Stimulated activated naive B cell treated with anti-CD40 and anti-IgM and Interleukin-4, amounts not matched to agents 10 μg/mL and 1 μg/mL and 100 μg/mL, for 72 hours (primary cell): ENCODE measurements around the gene HADH.

Source experiments
- ATAC-seq, 2 donors: fragments of 150-1000 bp; cut with Tn5 transposase; replicated peaks; 2 replicates each; pipeline ENCODE4 v1.10.0; 2021; ENCODE audit warnings: moderate library complexity in 1 of 2
- DNase-seq: peaks from one replicate; pipeline ENCODE4 v3.0.0; 2021
- H3K27ac Mint-ChIP-seq: one replicate; pipeline ENCODE4 v1.8.0; 2022; ENCODE audit warnings: mild to moderate bottlenecking, mixed read lengths
- H3K27me3 Mint-ChIP-seq, 2 donors: one replicate each; pipeline ENCODE4 v1.8.0; 2022; ENCODE audit warnings: mixed read lengths in 2 of 2
- H3K36me3 Mint-ChIP-seq, 2 donors: one replicate each; pipeline ENCODE4 v1.8.0; 2022; ENCODE audit warnings: mixed read lengths in 2 of 2, mild to moderate bottlenecking in 1 of 2
- H3K4me1 Mint-ChIP-seq, 2 donors: one replicate each; pipeline ENCODE4 v1.8.0; 2022; ENCODE audit warnings: mixed read lengths in 2 of 2, mild to moderate bottlenecking in 1 of 2
- H3K4me3 Mint-ChIP-seq, 2 donors: one replicate each; pipeline ENCODE4 v1.8.0; 2022; ENCODE audit warnings: mild to moderate bottlenecking in 2 of 2, mixed read lengths in 2 of 2, moderate library complexity in 1 of 2
- H3K9me3 Mint-ChIP-seq, 2 donors: one replicate each; pipeline ENCODE4 v1.8.0; 2022; ENCODE audit warnings: mixed read lengths in 2 of 2, mild to moderate bottlenecking in 1 of 2

Gene HADH

DNA sequence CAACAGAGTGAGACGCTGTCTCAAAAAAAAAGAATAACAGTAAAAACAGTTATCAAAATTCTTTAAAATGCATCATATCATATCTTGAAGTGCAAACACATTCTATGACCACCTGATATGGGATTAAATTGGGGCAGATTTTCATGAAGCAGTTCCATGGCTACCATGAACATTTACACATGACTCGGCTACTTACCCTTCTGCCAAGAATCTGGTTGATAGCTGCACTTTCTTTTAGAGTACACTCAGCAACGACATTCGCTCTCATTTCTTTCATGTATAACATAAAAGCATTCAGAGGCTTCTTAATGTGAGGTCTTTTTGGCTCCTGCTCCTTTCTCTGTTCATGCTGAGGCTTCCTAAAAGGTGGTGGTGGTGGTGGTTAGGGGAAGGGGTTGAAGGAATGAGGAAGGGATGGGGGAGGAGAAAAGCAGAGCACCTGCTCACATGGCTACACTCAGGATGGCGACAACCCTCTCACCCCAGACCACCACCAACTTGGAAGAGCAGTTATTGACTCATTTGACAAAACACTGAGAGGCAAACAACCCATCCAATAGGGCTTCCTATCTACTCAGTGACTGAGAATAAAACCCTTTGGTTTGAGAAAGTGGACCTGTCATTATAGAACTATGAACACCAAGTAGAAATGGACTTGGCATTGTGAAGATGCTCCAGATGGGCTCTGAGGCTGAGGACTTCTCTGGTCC is 88.5 kb downstream of the HADH start:
- Mint-ChIP-seq H3K27me3 (no peaks in the 10 kb centered on the region), H3K4me1 (peaks cover 0 to 6% of the 10 kb centered on the region in 2 donors), H3K9me3 (no peaks in the 10 kb centered on the region), H3K27ac (no peak overlapping the region), H3K4me3 (no peak overlapping the region), H3K36me3 (peaks cover 0 to 4% of the 10 kb centered on the region in 2 donors)
- ATAC-seq, result no peak
- no peak for DNase-seq

DNA sequence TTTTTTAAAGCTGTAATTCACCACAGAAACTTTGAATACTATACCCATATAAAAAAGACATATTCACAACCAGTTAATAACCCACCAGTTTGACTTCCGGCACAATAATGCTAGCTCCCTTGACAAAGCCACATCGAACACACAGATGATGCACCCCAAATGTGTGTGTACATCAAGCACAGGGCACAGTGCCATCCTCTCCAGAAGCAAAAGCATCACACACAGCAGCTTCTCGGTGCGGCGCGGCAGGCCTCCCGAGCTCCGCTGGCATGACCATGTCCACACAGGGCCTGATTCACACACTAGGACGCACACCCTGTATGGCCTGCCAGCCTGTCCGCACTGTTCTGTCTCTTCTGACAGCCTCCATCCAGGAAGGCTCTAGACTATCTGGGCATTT is 91.1 kb downstream of the HADH start:
- DNase-seq (no peak), ATAC-seq (no peak)
- no peaks in the 10 kb centered on the region for H3K9me3 Mint-ChIP-seq
- H3K36me3 Mint-ChIP-seq, result peaks cover 0 to 4% of the 10 kb centered on the region in 2 donors
- no peaks in the 10 kb centered on the region for H3K27me3 Mint-ChIP-seq
- no peak overlapping the region for H3K4me3 Mint-ChIP-seq
- no peaks in the 10 kb centered on the region for H3K4me1 Mint-ChIP-seq
- no peak overlapping the region for H3K27ac Mint-ChIP-seq

GRCh38 chr4:108081256-108081655 is 91.6 kb downstream of the HADH start:
- ATAC-seq, result no peak
- Mint-ChIP-seq H3K27me3 (no peaks in the 10 kb centered on the region), H3K27ac (no peak overlapping the region), H3K36me3 (peaks cover 0 to 4% of the 10 kb centered on the region in 2 donors), H3K4me3 (no peak overlapping the region), H3K9me3 (no peaks in the 10 kb centered on the region), H3K4me1 (no peaks in the 10 kb centered on the region)
- no peak for DNase-seq
